EH (cell line): Measurements from ENCODE around the gene DNM1L.
"Not testable (repeated sequence)": the region's sequence is repeated elsewhere in the genome, so short reads cannot be mapped to it uniquely, and the experiment has no call there.

Experiments
- DNase-seq: peaks from one replicate; pipeline ENCODE4 v3.0.0-alpha.2; 2015; ENCODE audit warnings: low read depth

The DNM1L gene

GRCh38 chr12:32697445-32697844 lies 18.3 kb downstream of the DNM1L start:
- no peak for DNase-seq

DNA sequence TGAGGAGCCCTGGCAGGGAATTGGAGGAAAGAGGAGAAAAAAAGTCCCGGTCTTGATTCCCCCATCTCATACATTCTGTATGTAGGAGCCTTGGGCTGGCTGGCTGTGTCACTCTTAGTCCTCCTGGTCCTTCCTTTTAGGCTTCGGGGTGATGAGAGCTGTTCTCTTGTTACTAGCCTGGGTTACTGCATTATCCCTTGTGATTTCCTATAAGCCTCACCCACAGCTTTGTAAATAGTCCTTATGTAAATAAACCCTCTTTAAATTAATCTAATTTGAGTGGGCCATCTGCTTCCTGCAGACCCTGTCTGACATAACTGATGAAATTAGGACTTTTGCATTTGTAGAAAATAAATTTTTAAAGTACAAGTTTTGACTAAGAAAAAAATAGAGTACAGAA lies 19.2 kb downstream of the DNM1L start:
- DNase-seq, result no peak

- DNase-seq, result not testable (repeated sequence)
These were observed 20.3 kb downstream of the DNM1L start for GRCh38 chr12:32699437-32699836.

- DNase-seq, result peak; percentile 38
These were observed 23.4 kb downstream of the DNM1L start for GRCh38 chr12:32702473-32702872.

DNA sequence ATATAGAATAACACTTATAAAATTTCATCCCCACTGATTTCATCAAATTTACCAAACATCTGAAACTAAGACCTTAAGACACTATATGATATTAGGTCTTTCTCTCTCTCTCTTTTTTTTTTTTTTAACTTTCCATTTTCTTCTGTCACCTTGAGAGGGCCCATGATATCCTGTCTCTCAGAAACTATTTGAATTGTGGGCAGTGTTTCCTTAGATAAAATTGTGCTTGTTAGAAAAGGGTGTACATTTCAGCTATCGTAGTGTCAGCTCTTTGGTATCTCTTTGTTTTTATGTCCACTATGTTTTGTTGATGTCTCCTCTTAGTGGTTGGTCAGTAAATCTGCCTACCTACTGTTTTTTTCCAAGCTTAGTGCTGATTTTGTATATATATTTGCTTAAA lies 23.8 kb downstream of the DNM1L start:
- no peak for DNase-seq

DNA sequence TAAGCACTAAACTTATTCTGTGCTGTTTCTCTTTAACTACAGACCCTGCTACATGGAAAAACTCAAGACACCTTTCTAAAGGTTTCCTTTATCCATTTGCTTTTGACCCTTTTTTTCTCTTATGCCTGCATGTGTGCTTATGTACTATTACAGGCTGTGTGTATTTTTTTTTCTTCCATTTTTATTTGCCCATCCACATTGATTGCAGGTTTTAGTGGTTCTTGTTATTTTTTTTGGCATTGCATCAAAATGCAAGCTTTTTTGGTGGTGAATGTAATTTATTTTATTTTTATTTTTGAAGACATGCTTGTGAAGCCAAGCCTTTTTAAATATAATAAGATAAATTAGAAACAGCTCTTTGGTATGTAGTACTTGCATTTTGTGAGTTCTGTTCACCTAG lies 26.7 kb downstream of the DNM1L start:
- no peak for DNase-seq

GRCh38 chr12:32706335-32707024 lies 27.4 kb downstream of the DNM1L start:
- DNase-seq, result no peak

GRCh38 chr12:32708926-32709325 lies 29.8 kb downstream of the DNM1L start:
- DNase-seq, result no peak

DNA sequence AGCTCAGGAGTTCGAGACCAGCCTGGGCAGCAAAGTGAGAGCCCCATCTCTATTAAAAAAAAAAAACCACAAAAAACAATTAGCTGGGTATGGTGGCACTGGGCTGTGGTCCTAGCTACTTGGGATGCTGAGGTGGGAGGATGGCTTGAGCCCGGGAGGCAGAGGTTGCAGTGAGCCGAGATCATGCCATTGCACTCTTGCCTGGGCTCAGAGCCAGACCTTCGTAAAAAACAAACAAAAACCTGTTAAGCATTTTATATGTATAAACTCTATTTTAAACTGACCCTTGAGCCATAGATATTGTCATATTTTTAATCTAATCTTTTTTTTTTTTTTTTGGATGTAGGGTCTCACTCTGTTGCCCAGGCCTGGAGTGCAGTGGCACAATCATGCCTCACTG lies 35.7 kb downstream of the DNM1L start:
- no peak for DNase-seq

- no peak for DNase-seq
These were observed 39.8 kb downstream of the DNM1L start for GRCh38 chr12:32718926-32719325.

- not testable (repeated sequence) for DNase-seq
These were observed 46.2 kb downstream of the DNM1L start for GRCh38 chr12:32725308-32725707.

- DNase-seq, result no peak
These were observed 47.2 kb downstream of the DNM1L start for GRCh38 chr12:32726286-32726685.

GRCh38 chr12:32727237-32727636 lies 48.1 kb downstream of the DNM1L start:
- no peak for DNase-seq

GRCh38 chr12:32734952-32735351 lies 55.9 kb downstream of the DNM1L start:
- DNase-seq, result no peak

GRCh38 chr12:32736445-32736844 lies 57.3 kb downstream of the DNM1L start:
- DNase-seq, result no peak

- DNase-seq, result no peak
These were observed 58.6 kb downstream of the DNM1L start for GRCh38 chr12:32737715-32738114.

GRCh38 chr12:32739279-32739678 lies 60.2 kb downstream of the DNM1L start:
- DNase-seq, result no peak

DNA sequence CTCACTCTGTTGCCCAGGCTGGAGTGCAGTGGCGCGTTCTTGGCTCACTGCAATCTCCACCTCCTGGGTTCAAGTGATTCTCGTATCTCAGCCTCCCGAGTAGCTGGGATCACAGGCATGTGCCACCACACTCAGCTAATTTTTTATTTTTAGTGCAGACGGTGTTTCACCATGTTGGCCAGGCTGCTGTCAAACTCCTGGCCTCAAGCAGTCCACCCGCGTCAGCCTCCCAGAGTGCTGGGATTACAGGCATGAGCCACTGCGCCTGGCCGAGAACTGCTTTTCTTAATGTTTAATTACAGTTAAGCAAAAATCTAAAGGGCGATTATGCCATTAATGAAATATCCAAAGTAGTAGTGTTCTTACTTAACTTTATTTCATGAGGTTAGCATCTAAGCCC lies 63.0 kb downstream of the DNM1L start:
- DNase-seq, result no peak

DNA sequence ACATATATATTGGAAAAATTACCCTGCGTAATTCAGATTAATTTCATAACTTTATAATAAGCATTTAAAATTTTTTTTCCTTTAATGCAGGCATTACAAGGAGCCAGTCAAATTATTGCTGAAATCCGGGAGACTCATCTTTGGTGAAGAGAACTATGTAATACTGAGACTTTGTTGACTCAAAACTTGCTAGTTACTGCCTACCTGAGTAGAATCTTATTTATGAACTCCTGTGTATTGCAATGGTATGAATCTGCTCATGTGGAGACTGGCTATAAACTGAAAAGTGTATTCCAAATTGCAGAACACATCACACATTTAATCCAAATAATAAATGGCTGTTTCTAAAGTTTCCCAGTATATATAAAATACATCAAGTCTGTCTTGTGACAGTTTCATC lies 64.2 kb downstream of the DNM1L start:
- no peak for DNase-seq

DNA sequence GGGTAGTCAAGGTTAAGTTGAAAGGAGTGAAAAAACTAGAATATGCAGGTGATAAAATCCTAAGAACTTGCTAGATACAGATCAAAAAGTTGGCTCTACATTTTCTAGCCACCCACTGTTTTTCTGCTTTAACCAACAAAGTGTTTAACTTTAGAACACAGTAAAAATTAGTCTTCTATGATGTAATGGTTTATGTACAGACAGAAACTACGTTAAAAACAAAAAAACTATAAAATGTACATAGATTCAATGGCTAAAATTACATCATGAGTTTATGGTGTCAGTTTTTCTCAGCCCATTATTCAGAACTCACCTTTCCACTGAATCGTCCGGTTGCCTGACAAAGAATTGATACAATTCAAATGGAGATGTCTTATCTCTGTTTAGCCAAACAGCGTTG lies 74.5 kb downstream of the DNM1L start:
- no peak for DNase-seq

GRCh38 chr12:32754111-32754510 lies 75.0 kb downstream of the DNM1L start:
- DNase-seq, result peak; percentile 3

- peak; percentile 82 for DNase-seq
These were observed 76.1 kb downstream of the DNM1L start for GRCh38 chr12:32755051-32755653.

DNA sequence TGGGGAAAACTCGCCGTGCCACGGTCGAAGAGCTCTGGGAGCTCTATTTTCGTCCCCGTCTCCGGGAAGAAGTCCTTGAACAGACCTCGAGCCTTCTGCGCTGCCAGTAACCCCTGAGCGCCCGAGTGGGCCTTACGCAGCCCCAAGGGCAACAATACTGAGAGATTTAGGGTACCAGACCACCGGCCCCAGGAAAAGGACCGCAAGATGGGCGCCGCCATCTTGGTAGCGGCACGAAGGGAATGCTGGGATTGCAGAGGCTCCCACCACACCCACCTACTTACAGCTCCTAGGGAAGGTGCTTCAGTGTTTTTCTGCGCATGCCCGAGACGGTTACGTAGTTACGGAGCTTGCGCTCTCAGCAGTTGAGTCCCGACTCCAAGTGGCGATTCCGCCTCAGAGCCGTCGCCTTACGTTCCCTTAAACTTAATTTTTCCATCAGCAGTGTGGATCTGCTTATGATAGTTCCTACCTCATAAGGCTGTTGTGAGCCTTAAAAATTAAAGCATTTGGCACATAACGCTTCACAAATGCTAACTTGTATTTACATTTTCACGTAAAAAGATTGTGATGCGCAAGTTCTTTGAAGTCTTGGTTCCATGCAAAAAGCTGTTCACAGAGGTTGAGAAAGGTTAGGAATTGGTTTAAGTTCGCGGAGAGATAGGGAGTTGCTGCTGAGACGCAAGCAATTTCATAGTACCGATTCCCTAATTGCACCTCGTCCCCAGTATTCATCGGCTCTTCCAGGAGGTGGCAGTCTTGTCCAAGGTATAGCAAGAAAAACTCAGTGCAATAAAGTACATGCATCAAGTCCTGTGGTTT lies 76.8 kb downstream of the DNM1L start, which contains the start of gene YARS2:
TSS of gene YARS2 (minus strand) at position 244 of the 822 bp plus-strand sequence. CDS start at position 221, 23 bp downstream.
- peak; percentile 99 for DNase-seq
